ENCODE measurements around the gene TNP2. TPM values are rescaled to one million over a fixed set of nuclear protein-coding genes. Genes with fewer than 3 reads are reported as not detected.

TNP2 gene
- total and polyA plus RNA-seq, 2 experiments from 2014 or later: not detected

- TF ChIP-seq ZNF462 (CRISPR knock-in tag; IDR thresholded peaks at IDR 0.05) (no peak), EZH2 (IDR thresholded peaks at IDR 0.05; ENCODE audit: low read depth, unreplicated experiment) (no peak), ZNF331 (CRISPR knock-in tag; IDR thresholded peaks at IDR 0.05; ENCODE audit: low read depth) (no peak), ZNF114 (CRISPR knock-in tag; IDR thresholded peaks at IDR 0.05) (no peak), STAT1 (IDR thresholded peaks at IDR 0.05; ENCODE audit: unreplicated experiment) (no peak), NANOG (IDR thresholded peaks at IDR 0.05; ENCODE audit: borderline replicate concordance) (no peak), POLR2AphosphoS5 (IDR thresholded peaks at IDR 0.05; ENCODE audit: low read depth) (no peak), CREB1 (CRISPR knock-in tag; IDR thresholded peaks at IDR 0.05; ENCODE audit: low read depth) (no peak)
- TF ChIP-seq, protein P1, sequence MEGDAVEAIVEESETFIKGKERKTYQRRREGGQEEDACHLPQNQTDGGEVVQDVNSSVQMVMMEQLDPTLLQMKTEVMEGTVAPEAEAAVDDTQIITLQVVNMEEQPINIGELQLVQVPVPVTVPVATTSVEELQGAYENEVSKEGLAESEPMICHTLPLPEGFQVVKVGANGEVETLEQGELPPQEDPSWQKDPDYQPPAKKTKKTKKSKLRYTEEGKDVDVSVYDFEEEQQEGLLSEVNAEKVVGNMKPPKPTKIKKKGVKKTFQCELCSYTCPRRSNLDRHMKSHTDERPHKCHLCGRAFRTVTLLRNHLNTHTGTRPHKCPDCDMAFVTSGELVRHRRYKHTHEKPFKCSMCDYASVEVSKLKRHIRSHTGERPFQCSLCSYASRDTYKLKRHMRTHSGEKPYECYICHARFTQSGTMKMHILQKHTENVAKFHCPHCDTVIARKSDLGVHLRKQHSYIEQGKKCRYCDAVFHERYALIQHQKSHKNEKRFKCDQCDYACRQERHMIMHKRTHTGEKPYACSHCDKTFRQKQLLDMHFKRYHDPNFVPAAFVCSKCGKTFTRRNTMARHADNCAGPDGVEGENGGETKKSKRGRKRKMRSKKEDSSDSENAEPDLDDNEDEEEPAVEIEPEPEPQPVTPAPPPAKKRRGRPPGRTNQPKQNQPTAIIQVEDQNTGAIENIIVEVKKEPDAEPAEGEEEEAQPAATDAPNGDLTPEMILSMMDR (conservative IDR thresholded peaks at IDR 0.05; ENCODE audit: low read depth in 2 of 2): no peak
Measured at GRCh38 chr16:11249233-11250061, 19.7 kb downstream of the TNP2 start (continued).
